BLaER1 treated with 17β-estradiol and CSF1 and Interleukin-3, amounts not matched to agents 10 nM and 100 nM (cell line): ENCODE results near the gene PCDH9.

ENCODE experiments used
- H3K27ac ChIP-seq, 11 experiments: shearing (Covaris generic); formaldehyde crosslinking; 2 replicates each; pipeline ENCODE4 v1.8.1; 2022
- H3K27me3 ChIP-seq, 11 experiments: shearing (Covaris generic); formaldehyde crosslinking; 2 replicates each; pipeline ENCODE4 v1.8.1; 2022
- H3K36me3 ChIP-seq, 11 experiments: shearing (Covaris generic); formaldehyde crosslinking; 2 replicates each; pipeline ENCODE4 v1.8.1; 2022
- H3K4me1 ChIP-seq, 10 experiments: shearing (Covaris generic); formaldehyde crosslinking; 2 replicates each; pipeline ENCODE4 v1.8.1; 2022
- H3K4me2 ChIP-seq, 11 experiments: shearing (Covaris generic); formaldehyde crosslinking; 2 replicates each; pipeline ENCODE4 v1.8.1; 2022
- H3K4me3 ChIP-seq, 10 experiments: shearing (Covaris generic); formaldehyde crosslinking; 2 replicates each; pipeline ENCODE4 v1.8.1; 2022
- H3K9ac ChIP-seq, 11 experiments: shearing (Covaris generic); formaldehyde crosslinking; 2 replicates each; pipeline ENCODE4 v1.8.1; 2022
- H3K9me3 ChIP-seq, 11 experiments: shearing (Covaris generic); formaldehyde crosslinking; replicated peaks in 1 of 11; 2 replicates each; pipeline ENCODE4 v1.8.1; 2022
- H4K20me1 ChIP-seq, 11 experiments: shearing (Covaris generic); formaldehyde crosslinking; 2 replicates each; pipeline ENCODE4 v1.8.1; 2022
- Cebpa-rat ChIP-seq, 11 experiments: shearing (Covaris generic); IDR thresholded peaks; 2 replicates each; pipeline ENCODE4 v1.8.1; 2022

The PCDH9 gene

DNA sequence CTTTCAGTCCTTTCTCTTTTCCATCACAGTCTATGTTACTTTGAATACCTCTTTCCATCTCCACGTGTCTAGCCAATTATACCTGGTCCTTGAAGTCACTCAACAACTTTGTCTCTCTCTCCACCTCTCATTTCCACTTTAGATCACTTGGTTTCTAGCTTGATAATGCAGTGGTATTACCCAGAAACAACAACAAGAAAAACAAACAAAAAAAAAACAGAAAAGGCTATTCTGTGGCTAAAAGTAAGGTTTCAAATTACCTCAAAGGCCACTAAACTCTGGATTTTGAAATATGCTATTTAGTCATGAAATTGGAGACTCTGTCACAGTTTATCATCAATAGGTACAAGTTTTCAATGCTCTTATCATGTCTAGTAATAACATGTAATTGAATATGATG, 184.8 kb downstream of the PCDH9 start:
- Histone ChIP-seq H3K9ac (no peak overlapping the region), H3K27me3 (no peaks in the 10 kb centered on the region), H4K20me1 (no peaks in the 10 kb centered on the region), H3K9me3 (peaks cover 0 to 6% (median 0%) of the 10 kb centered on the region in 11 experiments; a peak in 4 of 22 replicates), H3K27ac (no peak overlapping the region), H3K4me3 (no peak overlapping the region), H3K4me1 (peaks cover 8 to 28% (median 12%) of the 10 kb centered on the region in 10 experiments; a peak in 18 of 20 replicates), H3K4me2 (no peak overlapping the region), H3K36me3 (no peaks in the 10 kb centered on the region)
- no peak for TF ChIP-seq Cebpa-rat (IDR thresholded peaks at IDR 0.05)

DNA sequence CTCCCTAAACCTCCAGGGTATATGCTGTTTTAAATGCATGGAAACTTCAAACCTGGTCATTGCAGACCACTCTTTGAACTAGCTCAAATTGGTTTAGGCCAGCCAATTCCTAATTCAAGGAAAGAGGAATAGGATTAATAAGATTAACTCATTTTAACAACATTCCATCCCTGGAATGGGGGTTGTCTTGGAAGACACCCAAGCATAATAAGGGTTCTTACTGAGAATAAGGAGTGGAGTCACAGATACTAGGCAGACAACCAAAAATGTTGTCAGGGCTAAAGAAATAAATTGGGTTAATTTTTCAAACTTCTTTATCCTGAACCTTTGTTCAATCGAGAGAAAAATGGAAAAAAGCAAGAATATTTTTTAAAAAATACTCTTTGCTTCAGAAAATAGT, 186.2 kb downstream of the PCDH9 start:
- Histone ChIP-seq H3K9me3 (peaks cover 0 to 6% (median 0%) of the 10 kb centered on the region in 11 experiments; a peak in 5 of 22 replicates), H3K36me3 (no peaks in the 10 kb centered on the region), H3K4me1 (peaks cover 8 to 22% (median 13%) of the 10 kb centered on the region in 10 experiments; a peak in 18 of 20 replicates), H3K9ac (no peak overlapping the region), H3K4me2 (no peak overlapping the region), H3K27me3 (no peaks in the 10 kb centered on the region), H3K27ac (no peak overlapping the region), H3K4me3 (no peak overlapping the region), H4K20me1 (no peaks in the 10 kb centered on the region)
- TF ChIP-seq Cebpa-rat (IDR thresholded peaks at IDR 0.05), result no peak

DNA sequence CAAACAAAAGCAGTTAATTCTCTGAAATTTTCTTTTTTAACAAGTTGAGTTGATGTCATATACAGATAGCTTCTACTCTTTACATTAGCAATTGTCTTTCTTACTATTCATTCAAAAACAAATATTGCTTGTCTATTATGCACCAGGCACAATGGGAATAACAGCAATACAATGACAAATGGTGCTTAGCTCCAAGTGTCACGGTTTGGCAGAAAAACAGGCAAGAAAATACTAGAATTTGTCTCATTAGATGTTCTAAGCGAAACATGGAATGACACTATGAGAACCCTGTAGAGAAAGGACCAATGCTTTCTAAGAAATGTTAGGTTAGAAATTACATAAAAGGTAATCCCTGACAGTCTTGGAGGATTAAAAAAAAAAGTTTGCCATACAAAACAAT, 187.6 kb downstream of the PCDH9 start:
- Histone ChIP-seq H3K9me3 (peaks cover 0 to 6% (median 0%) of the 10 kb centered on the region in 11 experiments; a peak in 5 of 22 replicates), H3K27ac (no peak overlapping the region), H3K27me3 (no peaks in the 10 kb centered on the region), H3K4me2 (no peak overlapping the region), H3K9ac (no peak overlapping the region), H3K36me3 (no peaks in the 10 kb centered on the region), H4K20me1 (no peaks in the 10 kb centered on the region), H3K4me1 (peaks cover 0 to 9% (median 1%) of the 10 kb centered on the region in 10 experiments; a peak in 7 of 20 replicates), H3K4me3 (no peak overlapping the region)
- no peak for TF ChIP-seq Cebpa-rat (IDR thresholded peaks at IDR 0.05)

DNA sequence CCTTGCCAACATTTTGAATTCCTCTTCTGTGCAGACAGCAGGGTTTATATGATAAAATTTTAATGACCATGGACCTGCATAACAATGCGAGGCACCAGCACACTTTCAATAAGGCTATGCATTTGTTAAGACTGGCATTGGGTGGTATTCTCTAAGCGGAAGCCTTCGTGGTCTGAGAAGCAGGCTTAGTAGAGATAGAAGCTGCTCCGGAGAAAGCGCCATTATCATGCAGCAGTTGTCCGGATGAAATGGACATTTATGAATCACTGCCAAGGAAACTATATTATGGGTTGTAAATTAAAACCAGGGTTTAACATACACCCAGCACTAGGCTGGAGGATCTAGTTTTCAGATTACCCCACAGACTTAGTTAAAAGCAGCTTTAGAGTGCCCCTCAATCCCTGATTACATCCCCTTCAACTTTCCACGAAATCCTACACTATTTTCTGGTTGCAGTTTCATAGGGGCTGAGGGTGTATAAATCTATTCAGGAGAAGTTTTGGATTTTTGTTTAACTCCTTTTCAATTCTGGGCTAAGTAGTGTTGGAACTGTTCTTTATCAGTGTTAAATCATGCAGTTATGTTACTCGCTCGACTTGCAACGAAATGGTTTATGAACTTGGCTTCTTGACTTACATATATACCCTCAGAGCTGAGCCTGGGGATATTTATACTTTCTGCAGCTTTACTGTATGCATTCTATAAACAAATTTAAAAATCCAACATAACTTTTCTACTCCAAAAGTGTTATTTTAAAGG, 193.3 kb downstream of the PCDH9 start:
- Histone ChIP-seq H3K27ac (no peak overlapping the region), H3K27me3 (no peaks in the 10 kb centered on the region), H3K9me3 (peaks cover 0 to 2% (median 0%) of the 10 kb centered on the region in 11 experiments; a peak in 4 of 22 replicates), H3K4me3 (no peak overlapping the region), H3K4me1 (peaks cover 0 to 5% (median 0%) of the 10 kb centered on the region in 10 experiments; a peak in 1 of 20 replicates), H3K9ac (no peak overlapping the region), H3K4me2 (no peak overlapping the region), H4K20me1 (no peaks in the 10 kb centered on the region), H3K36me3 (no peaks in the 10 kb centered on the region)
- TF ChIP-seq Cebpa-rat (IDR thresholded peaks at IDR 0.05), result no peak

DNA sequence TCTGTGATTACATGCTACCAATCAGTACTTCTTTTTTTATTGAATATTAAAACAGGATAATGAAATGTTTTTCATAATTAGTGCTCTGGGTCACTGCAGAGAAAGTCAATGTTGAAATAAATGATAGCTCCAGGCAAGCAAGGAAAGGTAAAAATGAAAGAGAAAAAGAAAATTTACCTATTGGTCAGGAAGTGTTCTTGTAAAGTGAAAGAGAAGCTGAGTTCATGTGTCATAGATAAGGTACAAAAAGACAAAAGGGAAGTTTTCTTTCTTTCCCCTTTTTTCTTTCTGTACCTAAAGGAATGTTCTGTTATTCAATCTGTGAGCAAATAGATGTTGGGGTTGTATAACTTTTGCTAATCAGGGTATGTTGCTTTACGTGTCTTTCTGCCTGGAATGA, 197.0 kb downstream of the PCDH9 start:
- no peaks in the 10 kb centered on the region for H3K36me3 ChIP-seq
- no peak overlapping the region for H3K4me2 ChIP-seq
- no peaks in the 10 kb centered on the region for H3K9me3 ChIP-seq
- no peaks in the 10 kb centered on the region for H3K4me1 ChIP-seq
- H3K4me3 ChIP-seq, result no peak overlapping the region
- no peak overlapping the region for H3K9ac ChIP-seq
- TF ChIP-seq Cebpa-rat (IDR thresholded peaks at IDR 0.05), result no peak
- no peak overlapping the region for H3K27ac ChIP-seq
- no peaks in the 10 kb centered on the region for H3K27me3 ChIP-seq
- no peaks in the 10 kb centered on the region for H4K20me1 ChIP-seq

DNA sequence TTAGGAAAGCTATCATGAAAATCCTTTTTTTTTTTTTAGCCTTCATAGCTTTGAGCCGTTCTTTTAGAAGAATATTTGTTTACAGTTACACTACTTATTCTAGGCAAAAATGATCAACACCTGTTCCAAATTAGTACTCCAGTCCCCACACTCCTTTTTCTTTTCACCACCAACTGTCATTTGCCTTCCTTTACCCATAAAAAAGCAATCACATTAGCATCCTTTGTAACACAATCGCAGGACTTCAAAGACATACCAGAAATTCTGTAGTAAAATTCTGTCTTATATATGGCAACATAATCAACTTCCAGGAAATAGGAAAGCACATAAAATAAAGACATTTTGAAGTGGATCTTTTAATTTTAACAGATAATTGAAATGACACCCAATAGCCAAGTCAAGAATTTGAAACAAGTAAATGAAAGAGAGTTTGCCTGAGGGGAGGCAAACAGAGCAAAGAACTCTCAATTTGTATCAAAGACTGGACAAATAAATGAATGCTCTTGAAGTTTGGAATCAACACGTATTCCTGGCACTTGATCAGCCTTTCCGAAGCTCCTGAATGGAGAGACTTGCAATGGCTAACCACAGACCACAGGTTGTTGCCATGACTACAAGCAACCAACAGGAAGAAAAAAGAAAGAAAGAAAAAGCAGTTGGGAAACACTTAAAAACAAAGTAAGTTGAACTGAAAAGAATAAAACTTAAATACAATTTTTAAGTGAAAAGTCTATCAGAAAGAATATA, 206.8 kb downstream of the PCDH9 start:
- H3K27ac ChIP-seq, result peak overlapping the region in 3 of 11 experiments; percentile 5 to 63 (median 23); a peak in 4 of 22 replicates
- peaks cover 0 to 8% (median 0%) of the 10 kb centered on the region in 11 experiments; a peak in 1 of 22 replicates for H3K9me3 ChIP-seq
- H3K4me1 ChIP-seq, result peaks cover 7 to 29% (median 16%) of the 10 kb centered on the region in 10 experiments
- H3K9ac ChIP-seq, result no peak overlapping the region
- no peaks in the 10 kb centered on the region for H4K20me1 ChIP-seq
- H3K4me3 ChIP-seq, result 0 out of 20 replicates have a peak overlapping the region, but pooled peaks of 1 of the 10 experiments have one; percentile 3
- H3K4me2 ChIP-seq, result peak overlapping the region; percentile 57 to 81 (median 61)
- no peak; a peak in 1 of 22 replicates for TF ChIP-seq Cebpa-rat (IDR thresholded peaks at IDR 0.05)
- H3K27me3 ChIP-seq, result no peaks in the 10 kb centered on the region
- H3K36me3 ChIP-seq, result no peaks in the 10 kb centered on the region

DNA sequence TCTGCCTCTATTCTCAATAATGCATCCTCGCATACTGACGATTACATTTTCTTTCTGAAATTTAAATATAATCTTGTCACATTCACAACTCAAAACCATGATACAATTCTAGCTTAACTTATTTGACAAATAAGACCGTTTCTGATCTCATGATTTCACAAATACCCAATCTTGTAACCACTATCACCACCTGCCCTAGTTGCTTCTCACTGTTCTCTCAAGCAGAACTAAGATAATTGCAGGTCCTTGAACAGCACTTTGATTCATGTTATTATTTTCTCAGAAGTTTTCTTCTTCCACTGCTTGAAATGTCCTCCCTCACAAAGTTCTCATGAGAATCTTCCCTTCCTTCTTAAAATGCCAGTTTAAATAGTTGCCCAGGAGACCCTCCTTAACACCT, 211.4 kb downstream of the PCDH9 start:
- Histone ChIP-seq H3K4me2 (peak overlapping the region in 4 of 11 experiments; percentile 11 to 36 (median 20); a peak in 4 of 22 replicates), H3K27me3 (no peaks in the 10 kb centered on the region), H3K4me1 (peaks cover 7 to 23% (median 13%) of the 10 kb centered on the region in 10 experiments), H3K36me3 (no peaks in the 10 kb centered on the region), H3K9ac (no peak overlapping the region), H3K9me3 (peaks cover 0 to 10% (median 0%) of the 10 kb centered on the region in 11 experiments; a peak in 1 of 22 replicates), H3K27ac (no peak overlapping the region), H3K4me3 (no peak overlapping the region), H4K20me1 (no peaks in the 10 kb centered on the region)
- TF ChIP-seq Cebpa-rat (IDR thresholded peaks at IDR 0.05), result no peak

DNA sequence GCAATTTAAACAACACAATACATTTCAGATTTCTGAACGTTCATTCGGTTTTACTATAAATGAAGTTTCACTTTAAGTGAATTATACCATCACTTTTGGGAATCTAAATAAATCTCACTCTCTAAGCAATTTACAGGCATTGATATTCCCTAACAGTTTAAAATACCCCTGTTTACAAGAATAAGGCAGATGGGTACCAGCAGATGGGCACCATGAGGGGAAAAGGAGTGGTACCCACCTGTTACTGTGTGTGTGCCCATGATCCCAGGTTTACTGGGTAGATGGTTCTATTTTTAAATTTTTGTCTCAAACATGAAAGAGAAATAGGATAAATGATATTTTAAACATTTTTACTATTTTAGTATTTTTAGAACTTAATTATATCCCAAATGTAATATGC, 212.9 kb downstream of the PCDH9 start:
- H3K27ac ChIP-seq, result no peak overlapping the region

DNA sequence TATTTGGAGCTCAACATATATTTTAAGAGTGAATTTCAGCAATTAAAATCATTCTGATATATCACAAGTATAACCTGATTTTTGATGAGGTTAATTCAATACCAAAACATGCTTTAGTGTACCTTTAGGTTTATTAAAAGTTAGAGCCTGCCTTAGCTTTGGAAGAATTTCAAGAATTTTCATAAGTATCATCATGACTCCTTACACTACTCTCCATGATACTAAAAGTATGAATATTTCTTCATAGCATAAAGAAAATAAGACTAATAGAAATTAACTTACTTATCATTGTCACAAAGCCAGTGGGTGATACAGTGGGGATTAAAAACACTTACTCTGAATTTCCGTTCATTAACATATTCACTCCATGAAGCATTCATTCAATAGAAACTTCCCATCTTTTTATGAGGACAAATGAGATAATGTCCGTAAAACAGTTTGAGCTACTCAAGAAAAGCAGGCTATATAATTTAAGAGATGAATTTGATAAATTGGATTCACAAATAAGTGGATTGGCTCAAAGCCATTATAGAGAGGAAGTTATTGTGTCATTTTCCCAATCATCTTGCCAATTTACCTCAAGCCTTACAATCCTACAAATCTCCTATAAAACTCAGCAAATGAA, 214.0 kb downstream of the PCDH9 start:
- Histone ChIP-seq H3K9ac (no peak overlapping the region), H3K27me3 (no peaks in the 10 kb centered on the region), H3K4me1 (peaks cover 0 to 9% (median 0%) of the 10 kb centered on the region in 10 experiments; a peak in 7 of 20 replicates), H3K9me3 (peaks cover 0 to 10% (median 0%) of the 10 kb centered on the region in 11 experiments; a peak in 1 of 22 replicates), H4K20me1 (no peaks in the 10 kb centered on the region), H3K36me3 (no peaks in the 10 kb centered on the region), H3K4me2 (no peak overlapping the region), H3K27ac (no peak overlapping the region), H3K4me3 (no peak overlapping the region)
- no peak for TF ChIP-seq Cebpa-rat (IDR thresholded peaks at IDR 0.05)

More for the DNA sequence above, 212.9 kb downstream of the PCDH9 start:
- no peak for TF ChIP-seq Cebpa-rat (IDR thresholded peaks at IDR 0.05)
- H3K4me1 ChIP-seq, result peaks cover 0 to 9% (median 0%) of the 10 kb centered on the region in 10 experiments; a peak in 7 of 20 replicates
- peaks cover 0 to 10% (median 0%) of the 10 kb centered on the region in 11 experiments; a peak in 1 of 22 replicates for H3K9me3 ChIP-seq
- H4K20me1 ChIP-seq, result no peaks in the 10 kb centered on the region
- no peak overlapping the region for H3K4me3 ChIP-seq
- H3K9ac ChIP-seq, result no peak overlapping the region
- no peaks in the 10 kb centered on the region for H3K36me3 ChIP-seq
- H3K4me2 ChIP-seq, result no peak overlapping the region
- H3K27me3 ChIP-seq, result no peaks in the 10 kb centered on the region
